ENCODE measurements around the gene ALG12.

Gene ALG12

GRCh38 chr22:49911881-49912625 is 6.2 kb downstream of the ALG12 start:
- DNase-seq (ENCODE audit: low read depth) = no peak

- DNase-seq (ENCODE audit: low read depth) = no peak
Measured at GRCh38 chr22:49910229-49911155, 7.7 kb downstream of the ALG12 start.

- no peak for DNase-seq (ENCODE audit: low read depth)
Measured at GRCh38 chr22:49909476-49910205, 8.6 kb downstream of the ALG12 start.

GRCh38 chr22:49907807-49908206 is 10.4 kb downstream of the ALG12 start:
- DNase-seq (ENCODE audit: low read depth) = no peak

GRCh38 chr22:49906799-49907290 is 11.4 kb downstream of the ALG12 start:
- no peak for DNase-seq (ENCODE audit: low read depth)

GRCh38 chr22:49906071-49906798 is 12.0 kb downstream of the ALG12 start:
- no peak for DNase-seq (ENCODE audit: low read depth)

- no peak for DNase-seq (ENCODE audit: low read depth)
Measured at GRCh38 chr22:49905465-49905864, 12.8 kb downstream of the ALG12 start.

GRCh38 chr22:49904040-49904369 is 14.2 kb downstream of the ALG12 start:
- no peak for DNase-seq (ENCODE audit: low read depth)

GRCh38 chr22:49903322-49904039 is 14.8 kb downstream of the ALG12 start:
- no peak for DNase-seq (ENCODE audit: low read depth)

- no peak for DNase-seq (ENCODE audit: low read depth)
Measured at GRCh38 chr22:49901457-49901856, 16.8 kb downstream of the ALG12 start.

- no peak for DNase-seq (ENCODE audit: low read depth)
Measured at GRCh38 chr22:49900441-49901230, 17.6 kb downstream of the ALG12 start.

GRCh38 chr22:49899530-49899929 is 18.7 kb downstream of the ALG12 start:
- DNase-seq (ENCODE audit: low read depth) = no peak

- no peak for DNase-seq (ENCODE audit: low read depth)
Measured at GRCh38 chr22:49897015-49897684, 21.1 kb downstream of the ALG12 start.

GRCh38 chr22:49896201-49896600 is 22.0 kb downstream of the ALG12 start:
- no peak for DNase-seq (ENCODE audit: low read depth)

GRCh38 chr22:49894322-49895054 is 23.8 kb downstream of the ALG12 start:
- no peak for DNase-seq (ENCODE audit: low read depth)

- DNase-seq (ENCODE audit: low read depth) = no peak
Measured at GRCh38 chr22:49893025-49893424, 25.2 kb downstream of the ALG12 start.

- DNase-seq (ENCODE audit: low read depth) = no peak
Measured at GRCh38 chr22:49892226-49892899, 25.9 kb downstream of the ALG12 start.

GRCh38 chr22:49889071-49889470 is 29.2 kb downstream of the ALG12 start:
- DNase-seq (ENCODE audit: low read depth) = no peak

All from T follicular helper cell (primary cell).